ENCODE measurements around the gene CATSPERD.
"Not testable (repeated sequence)": the region's sequence is repeated elsewhere in the genome, so short reads cannot be mapped to it uniquely, and the experiment has no call there.

CATSPERD gene

DNA sequence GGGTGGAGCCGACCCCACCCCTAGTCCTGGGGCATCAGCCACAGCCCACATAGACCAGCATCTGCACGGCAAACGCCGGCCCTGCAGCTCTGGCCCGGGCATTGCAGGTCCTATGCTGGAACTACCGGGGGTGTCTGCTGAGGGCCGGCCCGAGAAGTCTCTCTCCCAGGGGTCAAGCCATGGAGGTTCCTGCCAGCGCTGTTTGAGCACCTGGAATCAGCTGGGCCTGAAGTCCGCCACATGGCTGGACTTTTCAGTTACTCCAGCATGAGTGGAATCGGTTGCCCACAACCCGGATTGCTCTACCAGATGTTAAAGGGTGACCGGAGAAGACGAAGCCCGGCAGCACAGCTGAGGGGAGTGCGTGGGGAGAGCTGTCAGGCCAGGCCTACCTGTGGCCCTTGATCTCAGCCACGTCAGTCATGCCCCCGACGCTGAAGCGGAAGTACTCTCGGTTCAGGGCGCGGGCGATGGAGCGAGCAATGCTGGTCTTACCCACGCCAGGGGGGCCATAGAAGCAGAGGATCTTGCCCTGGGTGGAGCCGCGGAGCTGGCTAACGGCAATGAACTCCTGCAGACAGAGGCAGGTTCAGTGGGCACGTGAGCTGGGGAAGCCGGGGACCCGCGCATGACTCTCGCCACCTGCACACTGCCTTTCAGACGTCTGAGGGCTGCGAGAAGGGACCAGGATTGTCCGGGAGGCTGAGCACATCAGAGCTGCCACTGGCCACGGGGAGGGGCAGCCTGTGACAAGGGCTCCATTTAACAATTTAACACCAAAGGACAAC, 21.6 kb upstream of the CATSPERD start:
- no peak for DNase-seq

DNA sequence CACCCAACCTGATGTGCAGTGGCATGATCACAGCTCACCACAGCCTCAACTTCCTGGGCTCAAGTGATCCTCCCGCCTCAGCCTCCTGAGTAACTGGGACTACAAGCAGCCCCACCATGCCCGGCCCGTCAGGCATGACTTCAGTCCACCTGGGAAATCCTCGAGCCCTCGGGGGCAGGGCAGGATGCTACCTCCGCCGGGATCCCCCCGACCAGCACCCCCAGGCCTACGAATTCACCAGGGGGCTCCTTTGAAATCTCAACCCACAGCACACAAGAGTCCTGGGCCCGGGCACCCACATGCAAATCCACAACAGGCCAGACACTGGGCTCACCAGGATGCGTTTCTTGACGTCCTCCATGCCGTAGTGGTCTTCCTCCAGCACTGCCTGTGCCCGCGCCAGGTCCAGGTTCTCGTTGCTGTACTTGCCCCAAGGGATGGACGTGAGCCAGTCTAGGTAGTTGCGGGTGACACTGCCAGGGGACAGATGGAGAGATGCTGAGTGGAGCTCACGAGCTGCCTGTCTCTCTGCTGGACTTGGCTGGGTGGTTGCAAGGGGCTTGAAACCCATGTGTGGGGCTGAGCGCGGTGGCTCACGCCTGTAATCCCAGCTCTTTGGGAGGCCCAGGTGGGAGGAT, 19.9 kb upstream of the CATSPERD start:
- DNase-seq, result no peak

DNA sequence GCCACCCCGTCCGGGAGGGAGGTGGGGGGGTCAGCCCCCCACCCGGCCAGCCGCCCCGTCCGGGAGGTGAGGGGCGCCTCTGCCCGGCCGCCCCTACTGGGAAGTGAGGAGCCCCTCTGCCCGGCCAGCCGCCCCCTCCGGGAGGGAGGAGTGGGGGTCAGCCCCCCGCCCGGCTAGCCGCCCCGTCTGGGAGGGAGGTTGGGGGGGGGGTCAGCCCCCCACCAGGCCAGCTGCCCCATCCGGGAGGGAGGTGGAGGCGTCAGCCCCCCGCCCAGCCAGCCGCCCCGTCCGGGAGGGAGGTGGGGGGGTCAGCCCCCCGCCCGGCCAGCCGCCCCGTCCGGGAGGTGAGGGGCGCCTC, 18.4 kb upstream of the CATSPERD start:
- DNase-seq, result not testable (repeated sequence)

DNA sequence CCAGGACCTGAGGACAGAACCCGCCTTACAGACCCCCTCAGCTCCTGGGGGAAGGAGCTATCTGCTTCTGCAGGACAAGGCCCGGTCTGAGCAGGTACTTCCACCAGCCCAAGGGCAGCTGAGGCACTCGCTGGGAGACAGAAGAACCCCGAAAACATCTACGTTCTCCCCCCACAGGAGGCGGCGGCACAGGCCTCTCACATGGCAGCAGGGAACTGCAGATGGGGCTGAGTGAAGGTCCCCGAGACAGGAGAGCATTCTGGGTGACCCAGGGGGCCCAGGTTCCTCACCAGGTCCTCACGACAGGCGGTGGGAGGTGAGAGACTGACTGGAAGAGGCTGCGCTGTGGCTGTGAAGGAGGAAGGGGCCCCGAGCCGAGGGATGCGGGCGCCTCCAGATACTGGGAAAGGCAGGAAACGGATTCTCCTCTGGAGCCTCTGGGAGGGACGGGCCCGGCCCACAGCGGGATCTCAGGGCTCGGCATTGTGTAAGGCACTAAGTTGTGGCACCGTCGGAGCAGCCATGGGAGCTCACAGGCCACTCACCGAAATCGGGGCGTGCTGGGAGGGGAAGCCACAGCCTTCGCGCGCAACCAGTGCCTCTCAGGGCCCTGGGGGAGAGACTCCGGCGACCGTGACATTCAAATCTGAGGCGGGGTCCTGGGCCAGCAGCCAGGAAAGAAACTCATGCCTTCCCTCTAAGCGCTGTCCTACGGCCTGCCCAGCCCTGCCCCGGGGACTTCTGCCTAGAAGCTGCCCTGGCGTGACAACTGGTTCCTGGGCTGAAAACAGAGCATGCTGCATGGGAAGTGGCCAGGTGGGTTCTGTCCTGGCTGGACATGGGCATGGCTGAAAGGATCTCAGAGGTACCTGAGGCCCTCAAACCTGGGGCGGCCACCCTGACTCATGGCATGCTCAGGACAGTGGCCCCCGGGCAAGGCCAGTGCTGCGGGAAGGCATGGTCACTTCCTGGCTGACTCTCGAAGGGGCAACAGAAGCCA, 16.3 kb upstream of the CATSPERD start:
- DNase-seq, result no peak

DNA sequence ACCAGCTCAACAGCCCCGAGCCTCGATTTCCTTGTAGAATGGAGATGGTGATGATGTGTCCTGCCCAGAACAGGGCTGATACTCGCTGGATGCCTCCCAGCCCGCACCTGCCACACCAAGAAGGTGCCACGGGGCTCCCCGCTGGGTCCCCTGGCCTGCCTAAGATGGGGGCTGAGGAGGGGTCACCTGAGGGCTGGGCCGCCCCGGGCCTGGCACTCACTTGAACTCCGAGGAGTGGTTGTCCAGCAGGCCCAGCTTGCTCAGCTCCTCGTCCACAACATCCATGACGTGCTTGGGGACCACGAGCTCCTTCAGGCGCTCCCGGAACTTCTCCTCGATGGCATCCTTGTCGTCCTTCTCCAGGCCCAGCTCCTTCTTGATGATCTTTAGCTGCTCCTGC, 14.9 kb upstream of the CATSPERD start:
- DNase-seq, result no peak

DNA sequence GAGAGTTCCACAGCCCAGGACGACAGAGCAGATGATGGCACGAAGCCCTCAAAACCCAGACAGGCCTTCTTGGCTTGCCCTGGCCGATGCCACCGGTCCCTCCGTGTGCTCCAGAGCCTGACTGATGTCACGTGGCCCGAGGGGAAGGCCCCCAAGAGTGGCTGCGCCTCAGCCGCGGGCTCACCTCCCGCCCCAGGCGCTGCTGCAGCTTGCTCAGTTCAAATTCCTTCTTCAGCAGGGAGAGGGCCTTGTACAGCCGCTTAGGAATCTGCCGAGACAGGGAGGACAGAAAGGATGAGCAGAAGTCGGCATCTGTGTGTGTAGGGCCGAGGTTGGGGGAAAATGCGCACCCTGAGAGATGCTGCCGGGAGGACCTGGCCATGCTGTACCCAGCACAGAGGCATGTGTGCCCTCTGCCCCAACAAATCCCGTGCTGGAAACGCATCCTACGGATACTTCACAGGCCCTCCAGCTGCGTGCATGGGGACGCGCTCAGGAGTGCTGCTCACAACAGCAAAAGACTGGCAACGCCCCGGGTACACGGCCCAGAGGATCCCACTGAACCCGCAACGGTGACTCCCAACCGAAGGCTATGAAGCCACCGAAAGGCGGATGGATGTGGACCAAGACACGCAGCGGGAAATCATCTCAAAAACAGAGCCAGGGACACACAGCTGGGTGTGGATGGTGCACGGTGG, 13.4 kb upstream of the CATSPERD start:
- DNase-seq, result no peak

DNA sequence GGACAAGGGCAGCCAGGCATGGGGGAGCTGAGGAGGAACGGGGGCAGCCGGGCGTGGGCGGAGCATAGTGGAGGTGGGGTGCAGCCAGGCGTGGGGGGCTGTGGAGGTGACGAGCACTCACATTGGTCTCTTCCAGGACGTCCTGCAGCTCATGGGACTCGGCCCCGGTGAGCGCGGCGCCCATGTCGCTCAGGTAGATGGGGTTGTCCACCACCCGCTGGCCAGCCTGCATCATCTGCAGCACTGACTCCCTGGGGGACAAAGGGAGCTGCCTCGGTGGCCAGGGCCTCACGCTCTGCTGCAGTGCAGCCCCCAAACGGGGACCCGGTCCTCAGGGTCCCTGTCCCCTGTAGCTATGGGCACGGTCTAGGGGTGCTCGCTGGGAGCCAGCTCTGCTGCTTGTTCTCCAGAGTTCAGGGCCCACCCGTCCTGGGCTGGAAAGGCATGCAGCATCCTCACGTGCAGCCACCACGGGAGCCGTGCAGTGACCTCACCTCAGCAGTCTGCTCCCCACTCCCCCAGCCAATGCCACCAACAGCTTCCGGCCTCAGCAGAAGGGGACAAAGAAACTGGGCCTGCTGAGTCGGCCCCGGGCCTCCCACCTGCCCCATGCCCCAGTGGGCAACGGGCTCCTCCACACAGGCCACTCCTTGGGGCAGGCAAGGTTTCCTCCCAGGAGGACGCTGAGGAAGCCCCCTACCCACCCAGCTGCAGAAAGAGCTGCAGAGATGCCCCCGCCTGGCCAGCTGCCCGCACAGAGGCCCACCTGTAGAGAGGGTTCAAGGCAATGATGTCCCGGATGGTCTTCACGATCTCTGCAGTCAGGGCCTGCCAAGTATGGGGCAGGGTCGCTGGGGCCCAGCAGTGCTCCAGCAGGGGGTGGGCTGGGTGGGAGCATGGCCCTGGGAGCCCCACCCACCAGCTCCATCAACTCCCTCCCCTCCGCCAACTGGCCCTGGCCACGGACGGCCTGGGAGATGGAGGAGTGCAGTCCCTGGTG, 12.6 kb upstream of the CATSPERD start:
- no peak for DNase-seq

DNA sequence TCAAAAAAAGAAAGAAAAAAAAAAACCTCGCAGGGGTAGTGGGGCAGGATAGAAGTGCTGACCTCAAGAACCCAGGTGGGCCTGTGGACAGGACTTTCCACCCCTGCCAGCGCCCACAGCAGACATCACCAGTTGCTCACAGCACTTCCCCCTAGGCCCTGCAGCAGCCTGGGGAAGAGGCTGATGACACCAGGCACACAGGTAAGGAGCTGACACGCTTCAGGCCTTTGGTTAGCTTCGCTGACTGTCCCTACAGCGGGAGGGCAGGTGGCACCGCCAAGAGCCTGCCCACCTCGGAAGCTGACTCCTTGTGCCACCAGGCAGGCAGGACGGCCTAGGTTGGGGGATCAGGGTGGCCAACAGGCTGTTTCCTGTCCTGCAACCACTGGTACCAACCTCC, 9.4 kb upstream of the CATSPERD start:
- DNase-seq, result no peak

DNA sequence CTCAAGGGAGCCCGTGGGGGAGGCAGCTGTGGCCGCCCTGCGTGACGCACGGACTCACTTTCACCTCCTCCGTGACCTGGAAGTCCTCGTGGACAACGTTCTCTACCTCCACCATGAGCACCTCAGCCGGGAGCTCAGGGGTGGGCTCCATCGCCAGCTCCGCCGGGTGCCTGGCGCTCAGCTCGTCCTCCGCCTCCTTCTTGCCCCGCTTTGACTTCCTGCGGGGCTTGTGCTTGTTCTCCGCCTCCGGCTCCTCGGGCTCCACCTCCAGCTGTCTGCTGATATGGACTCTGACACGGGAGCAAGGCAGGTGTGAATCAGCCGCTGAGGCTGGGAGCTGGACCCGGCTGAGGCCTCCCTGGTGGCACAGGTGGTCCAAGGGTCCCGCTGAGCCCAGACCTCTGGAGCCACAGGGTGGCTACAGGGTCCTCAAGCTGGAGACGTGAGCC, 8.7 kb upstream of the CATSPERD start:
- no peak for DNase-seq

DNA sequence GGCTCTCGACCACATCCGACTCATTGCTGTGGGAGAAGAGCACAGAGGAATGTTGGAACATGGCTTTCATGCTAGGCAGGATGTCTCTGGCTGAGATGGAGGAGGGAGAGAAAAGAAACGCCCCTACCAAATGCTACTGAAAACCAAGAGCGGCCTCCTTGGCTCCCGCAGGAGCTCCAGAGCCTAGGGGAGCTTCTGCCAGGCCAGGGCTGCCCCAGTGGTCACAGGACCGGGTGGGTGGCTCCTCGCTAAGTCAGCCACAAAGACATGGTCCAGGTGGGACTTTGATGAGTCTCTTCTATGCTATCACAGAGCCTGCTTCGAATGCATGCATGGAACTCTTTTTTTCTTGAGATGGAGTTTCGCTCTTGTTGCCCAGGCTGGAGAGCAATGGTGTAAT, 7.2 kb upstream of the CATSPERD start:
- no peak for DNase-seq

DNA sequence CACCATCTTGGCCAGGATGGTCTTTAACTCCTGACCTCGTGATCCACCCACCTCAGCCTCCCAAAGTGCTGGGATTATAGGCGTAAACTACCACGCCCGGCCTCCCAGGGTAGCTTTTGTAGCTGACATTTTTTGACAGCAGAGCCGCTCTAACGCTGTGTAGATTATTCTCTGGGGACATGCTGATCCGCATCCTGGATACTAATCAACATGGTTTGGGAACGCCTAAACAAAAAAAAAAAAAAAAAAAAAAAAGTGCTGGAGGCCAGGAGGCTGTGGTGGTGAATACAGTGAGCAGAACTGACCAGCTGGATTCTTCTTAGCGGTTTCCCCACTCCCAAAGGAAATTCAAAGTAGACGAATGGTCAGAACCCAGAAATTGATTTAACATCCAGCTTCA, 5.6 kb upstream of the CATSPERD start:
- DNase-seq, result no peak

DNA sequence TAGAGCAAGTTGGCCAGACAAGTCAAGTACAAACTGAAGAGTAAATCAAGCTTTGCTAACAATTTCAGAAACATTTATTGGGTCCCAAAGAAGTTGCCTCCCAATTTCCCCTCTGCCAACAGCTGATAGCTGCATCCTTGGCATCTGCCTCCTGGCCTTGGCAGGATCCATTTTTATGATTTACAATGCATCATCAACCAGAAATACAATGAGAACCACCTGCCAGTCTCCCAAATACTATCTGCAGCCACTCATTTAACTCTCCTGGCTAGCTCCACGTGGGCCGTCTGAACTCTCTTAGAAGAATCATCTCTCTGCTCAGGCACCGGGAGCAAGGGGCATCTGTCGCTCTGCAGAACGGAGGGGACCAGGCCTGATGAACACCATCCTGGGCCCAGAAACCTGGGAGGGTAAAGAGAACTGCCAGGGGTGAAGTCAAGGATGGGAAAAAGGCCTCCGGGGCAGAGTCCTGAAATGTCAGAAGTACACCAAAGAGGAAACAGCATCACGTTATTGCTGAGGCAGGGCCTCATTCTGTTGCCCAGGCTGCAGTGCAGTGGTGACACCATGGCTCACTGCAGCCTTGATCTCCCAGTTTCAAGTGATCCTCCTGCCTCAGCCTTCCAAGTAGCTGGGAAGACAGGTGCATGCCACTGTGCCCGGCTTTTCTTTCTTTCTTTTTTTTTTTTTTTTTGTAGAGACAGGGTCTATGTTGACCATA, 3.1 kb upstream of the CATSPERD start:
- DNase-seq, result peak; percentile 31

DNA sequence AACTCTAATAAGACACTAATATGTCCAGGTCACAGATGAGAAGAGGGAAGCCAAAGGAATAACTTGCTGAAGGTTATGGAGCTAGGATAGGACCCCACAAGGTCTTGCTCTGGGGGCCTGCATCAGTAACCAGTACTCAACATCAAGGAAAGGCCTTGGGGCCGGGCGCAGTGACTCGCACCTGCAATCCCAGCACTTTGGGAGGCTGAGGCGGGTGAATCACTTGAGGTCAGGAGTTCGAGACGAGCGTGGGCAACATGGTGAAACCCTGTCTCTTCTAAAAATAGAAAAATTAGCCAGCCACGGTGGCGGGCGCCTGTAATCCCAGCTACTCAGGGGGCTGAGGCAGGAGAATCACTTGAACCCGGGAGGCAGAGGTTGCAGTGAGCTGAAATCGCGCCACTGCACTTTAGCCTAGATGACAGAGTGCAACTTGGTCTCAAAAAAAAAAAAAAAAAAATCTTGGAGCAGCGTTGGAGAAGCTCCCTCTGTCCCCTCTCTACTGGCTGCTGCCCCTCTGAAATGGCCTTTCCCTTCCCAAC, 2.3 kb upstream of the CATSPERD start:
- DNase-seq, result peak; percentile 66

DNA sequence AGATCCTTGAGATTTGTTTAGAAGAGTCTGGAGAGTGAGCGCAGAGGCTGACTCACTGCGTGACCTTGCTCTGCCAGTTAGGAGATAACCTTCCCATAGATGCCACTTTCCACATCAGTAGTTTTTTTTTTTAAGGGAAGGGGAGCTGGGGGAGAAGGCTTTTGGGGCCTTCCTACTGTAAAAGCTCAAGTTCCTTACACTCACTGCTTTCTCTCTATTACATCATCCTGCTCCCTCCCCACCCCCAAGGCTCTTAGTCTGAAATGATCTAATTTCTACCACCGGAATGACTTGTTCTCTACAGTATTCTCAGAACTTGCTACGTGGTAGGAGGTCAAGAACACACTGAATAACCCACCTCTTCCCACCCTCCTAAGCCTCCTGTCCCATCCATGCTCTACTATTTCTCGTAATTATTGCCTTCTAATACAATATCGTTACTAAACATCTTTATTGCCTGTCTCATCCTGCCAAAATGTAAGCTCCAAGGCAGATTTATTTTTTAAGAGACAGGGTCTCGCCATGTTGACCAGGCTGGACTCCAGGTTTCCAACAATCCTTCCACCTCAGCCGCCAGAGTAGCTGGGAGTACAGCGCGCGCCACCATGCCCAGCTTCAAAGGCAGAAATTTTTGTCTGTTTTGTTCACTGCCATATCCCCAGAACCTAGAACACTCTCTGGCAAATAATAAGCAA, 1.7 kb upstream of the CATSPERD start:
- peak; percentile 88 for DNase-seq

DNA sequence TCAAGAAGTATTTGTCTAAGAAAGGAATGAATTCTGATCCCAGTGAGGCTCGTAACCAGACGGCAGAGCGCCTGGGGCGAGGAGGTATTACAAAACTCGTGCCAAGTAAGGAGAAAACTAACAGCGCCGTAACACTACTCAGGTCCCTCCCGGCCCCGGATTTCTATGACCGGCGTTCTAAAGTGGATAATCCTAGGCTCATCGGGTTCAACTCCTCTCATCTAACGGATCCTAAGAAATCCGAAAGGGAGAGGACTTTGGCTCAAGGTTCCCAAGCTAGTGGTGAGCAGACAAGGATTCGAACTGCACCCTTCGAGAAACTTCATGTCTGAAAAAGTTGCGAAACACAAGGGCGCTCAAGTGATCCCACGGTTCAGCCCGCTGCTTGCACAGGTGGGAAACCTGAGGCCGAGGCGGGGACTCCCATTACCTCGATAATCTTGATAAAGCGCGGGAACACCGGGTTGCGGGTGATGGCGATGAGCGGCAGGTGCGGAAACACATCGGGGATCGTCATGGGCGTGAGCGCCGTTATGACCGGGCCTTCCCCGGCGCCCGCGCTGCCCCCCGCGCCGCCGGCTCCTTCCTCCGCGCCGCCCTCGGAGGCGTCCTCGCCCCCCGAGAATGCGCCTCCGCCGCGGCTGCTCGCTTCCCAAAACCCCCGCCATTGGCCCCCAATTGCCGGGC, 1.0 kb upstream of the CATSPERD start:
- peak; percentile 29 for DNase-seq

DNA sequence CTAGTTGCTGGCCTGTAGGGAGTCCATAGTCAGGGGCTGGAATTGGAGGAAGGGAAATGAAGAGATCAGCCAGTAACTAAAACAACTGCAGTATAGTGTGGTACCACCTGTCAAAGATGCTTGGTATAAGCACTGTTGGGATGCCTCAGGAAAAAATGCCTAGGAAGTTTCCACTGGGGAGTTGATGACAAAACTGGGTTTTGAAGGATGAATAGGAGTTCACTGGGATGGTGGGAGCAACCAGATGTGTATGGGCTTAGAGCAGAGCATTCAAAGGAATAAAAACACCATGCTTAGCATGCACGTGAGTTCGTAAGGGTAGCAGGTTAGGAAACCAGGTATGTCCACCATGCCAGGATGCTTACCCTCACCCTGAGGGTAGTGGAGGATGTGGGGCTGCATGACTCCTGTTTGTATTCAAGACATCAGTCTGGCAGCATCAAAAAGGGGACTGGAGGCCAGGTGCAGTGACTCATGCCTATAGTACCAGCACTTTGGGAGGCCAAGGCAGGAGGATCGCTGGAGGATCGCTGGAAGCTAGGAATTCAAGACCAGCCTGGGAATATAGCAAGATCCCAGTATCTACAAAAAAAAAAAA, 7.1 kb downstream of the CATSPERD start:
- DNase-seq, result no peak

DNA sequence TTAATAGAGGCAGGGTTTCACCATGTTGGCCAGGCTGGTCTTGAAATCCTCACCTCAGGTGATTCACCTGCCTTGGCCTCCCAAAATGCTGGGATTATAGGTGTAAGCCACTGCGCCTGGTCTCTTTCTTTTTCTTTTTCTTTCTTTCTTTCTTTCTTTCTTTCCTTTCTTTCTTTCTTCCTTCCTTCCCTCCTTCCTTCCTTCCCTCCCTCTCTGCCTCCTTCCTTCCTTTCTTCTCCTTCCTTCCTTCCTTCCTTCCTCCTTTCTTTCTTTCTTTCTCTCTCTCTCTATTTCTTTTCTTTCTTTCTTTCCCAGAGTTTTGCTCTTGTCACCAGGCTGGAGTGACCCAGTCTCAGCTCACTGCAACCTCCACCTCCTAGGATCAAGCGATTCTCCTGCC, 12.7 kb downstream of the CATSPERD start:
- not testable (repeated sequence) for DNase-seq

DNA sequence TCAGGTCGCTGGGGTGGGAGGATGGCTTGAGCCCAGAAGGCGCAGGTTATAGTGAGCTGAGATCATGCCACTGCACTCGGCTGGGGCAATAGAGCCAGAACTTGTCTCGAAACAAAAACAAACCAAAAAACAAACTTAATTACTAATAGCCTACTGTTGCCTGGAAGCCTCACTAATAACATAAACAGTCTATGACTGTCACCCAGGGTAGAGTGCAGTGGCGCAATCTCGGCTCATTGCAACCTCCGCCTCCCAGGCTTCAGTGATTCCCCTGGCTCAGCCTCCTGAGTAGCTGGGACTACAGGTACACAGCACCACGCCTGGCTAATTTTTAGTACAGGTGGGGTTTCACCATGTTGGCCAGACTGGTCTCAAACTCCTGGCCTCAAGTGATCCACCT, 18.0 kb downstream of the CATSPERD start:
- DNase-seq, result no peak

DNA sequence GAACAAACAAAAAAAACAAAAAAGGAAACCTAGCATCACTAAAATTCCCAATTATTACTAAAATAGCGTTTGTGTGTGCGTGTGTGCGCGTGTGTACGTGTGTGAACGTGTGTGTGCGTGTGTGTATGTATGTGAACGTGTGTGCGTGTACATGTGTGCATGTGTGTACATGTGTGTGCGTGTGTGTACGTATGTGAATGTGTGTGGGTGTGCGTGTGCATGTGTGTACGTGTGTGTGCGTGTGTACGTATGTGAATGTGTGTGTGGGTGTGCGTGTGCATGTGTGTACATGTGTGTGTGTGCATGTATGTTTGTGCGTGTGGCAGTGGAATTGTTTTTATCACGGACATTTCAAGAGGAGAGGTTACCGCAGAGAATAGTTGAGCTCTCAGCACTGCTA, 21.6 kb downstream of the CATSPERD start:
- no peak for DNase-seq

Measured in inflammatory macrophage treated with lipopolysaccharide for 4 hours (primary cell).